Activated T-cell treated with anti-CD3 and anti-CD28 coated beads for 48 hours (primary cell): ENCODE results near the gene ZNF768.
"Not testable (repeated sequence)": the region's sequence is repeated elsewhere in the genome, so short reads cannot be mapped to it uniquely, and the experiment has no call there.

Source experiments
- DNase-seq: peaks from one replicate; pipeline ENCODE4 v3.0.0-alpha.2; 2020; ENCODE audit warnings: low read depth

ZNF768 gene

DNA sequence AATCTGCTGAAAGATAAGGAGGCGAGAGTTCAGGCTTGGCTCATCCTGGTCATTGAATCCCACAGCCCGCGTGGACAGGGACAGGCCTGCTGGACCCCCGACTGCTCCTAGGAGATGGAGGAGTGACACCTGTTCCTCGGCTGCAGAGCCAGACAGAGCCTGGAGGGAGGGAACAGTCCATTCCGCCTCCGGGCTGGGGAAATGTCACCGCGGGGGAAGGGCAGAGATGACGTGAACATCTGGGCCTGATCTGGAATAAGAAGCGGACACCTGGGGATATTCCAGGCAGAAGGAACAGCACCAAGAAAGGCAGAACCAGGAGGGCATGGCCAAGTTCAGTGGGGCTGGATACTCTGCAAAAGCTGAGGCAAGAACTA is 6.8 kb upstream of the ZNF768 start:
- DNase-seq, result no peak

DNA sequence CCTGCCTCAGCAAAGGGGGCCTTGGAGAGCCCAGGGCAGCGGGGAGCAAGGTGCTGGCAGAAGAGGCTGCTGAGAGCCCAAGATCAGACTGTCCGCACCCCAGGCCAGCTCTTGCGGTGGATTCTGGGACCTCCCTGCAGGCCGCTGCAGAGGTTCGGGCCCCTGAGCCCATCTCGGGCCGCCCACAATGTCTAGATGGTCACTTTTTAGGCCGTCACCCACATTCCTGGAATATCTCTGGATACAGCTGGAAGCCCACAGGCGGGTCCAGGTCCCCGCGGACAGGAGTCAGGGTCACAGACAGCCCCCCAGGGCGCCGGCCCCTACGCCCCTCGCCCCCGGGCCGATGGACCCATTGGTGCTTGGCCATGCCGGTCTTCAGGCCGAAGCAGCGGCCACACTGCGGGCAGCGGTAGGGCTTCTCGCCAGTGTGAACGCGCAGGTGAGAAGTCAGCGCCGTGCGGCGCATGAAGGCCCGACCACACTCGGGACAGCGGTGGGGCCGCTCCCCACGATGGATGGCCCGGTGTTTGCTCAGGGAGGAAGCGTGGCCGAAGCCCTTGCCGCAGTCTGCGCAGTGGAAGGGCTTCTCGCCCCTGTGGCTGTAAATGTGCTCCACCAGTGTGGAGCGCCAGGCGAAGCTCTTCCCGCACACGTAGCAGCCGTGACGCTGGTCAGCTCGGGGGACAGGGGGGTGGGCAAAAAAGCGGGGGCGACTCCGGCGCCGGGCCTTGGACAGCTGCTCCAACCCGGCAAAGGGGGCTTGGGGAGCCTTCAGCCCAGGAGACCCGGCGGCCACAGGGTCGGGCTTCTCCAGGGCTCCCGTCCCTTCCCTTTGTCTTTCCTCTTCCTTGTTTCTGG is 6.1 kb upstream of the ZNF768 start:
- no peak for DNase-seq

GRCh38 chr16:30530163-30531037 is 4.0 kb upstream of the ZNF768 start:
- DNase-seq, result no peak

GRCh38 chr16:30528799-30529457 is 2.6 kb upstream of the ZNF768 start:
- DNase-seq, result no peak

- no peak for DNase-seq
These were observed 1.3 kb upstream of the ZNF768 start for GRCh38 chr16:30527635-30528178.

DNA sequence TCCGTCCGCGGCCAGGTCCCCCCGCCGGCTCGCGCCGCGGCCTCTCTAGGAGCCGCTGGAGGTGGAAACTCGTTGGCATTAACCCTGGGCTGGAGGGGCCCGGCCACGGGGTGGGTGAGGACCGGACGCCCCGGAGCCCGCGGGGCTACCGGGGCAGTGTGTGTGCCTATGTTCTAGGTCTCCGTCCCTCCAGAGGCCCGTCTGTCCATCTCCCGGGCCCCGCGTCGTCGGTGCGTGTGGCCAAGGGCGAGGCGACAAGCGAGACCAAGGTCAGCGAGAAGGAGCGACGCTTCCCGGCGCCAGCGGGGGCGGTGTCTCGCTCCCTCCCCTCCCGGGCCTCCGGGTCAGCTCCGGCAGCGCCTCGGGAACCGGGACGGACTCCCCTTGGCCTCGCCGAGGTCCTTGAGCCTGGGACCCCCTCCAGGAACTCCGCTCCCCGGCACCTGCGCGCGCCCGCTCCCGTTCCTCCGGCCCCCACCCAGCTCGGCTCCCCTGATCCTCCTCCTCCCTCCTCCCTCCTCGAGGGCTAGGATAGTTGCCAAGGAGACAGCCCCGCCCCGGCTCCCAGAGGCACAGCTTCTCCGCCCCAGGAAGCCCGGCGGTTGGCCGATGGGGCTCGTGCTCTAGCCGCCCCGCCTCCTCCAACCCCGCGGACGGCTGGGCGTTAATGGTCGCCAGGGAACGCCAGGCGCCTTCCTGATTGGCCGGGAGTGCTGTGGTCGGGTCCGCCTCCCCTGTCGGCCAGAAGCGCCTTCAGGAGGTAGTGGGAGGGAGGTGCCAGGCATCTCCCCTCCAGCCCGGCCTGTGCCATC is 663 bp upstream of the ZNF768 start:
- peak; percentile 96 for DNase-seq

GRCh38 chr16:30525844-30526136 is 576 bp downstream of the ZNF768 start:
- no peak for DNase-seq

GRCh38 chr16:30524575-30525568 is 1.5 kb downstream of the ZNF768 start:
- DNase-seq, result no peak

- DNase-seq, result no peak
These were observed 2.4 kb downstream of the ZNF768 start for GRCh38 chr16:30523768-30524574.

DNA sequence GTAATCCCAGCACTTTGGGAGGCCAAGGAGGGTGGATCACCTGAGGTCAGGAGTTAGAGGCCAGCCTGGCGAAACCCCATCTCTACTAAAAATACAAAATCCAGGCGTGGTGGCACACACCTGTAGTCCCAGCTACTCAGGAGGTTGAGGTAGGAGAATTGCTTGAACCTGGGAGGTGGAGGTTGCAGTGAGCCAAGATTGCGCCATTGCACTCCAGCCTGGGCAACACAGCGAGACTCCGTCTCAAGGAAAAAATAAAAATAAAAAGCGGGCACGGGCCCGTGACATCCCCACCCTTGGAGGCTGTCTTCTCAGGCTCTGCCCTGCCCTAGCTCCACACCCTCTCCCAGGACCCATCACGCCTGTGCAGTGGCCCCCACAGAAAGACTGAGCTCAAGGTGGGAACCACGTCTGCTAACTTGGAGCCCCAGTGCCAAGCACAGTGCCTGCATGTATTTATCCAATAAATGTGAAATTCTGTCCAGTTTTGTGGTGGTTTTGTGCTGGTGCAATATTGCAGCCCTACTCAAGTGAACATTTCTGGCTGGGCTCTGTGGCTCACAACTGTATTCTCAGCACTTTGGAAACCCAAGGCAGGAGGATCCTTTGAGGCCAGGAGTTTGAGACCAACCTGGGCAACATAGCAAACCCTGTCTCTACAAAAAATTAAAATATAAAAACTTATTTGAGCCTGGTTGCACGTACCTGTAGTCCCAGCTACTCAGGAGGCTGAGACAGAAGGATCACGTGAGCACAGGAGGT is 3.5 kb downstream of the ZNF768 start:
- not testable (repeated sequence) for DNase-seq

- DNase-seq, result no peak
These were observed 4.3 kb downstream of the ZNF768 start for GRCh38 chr16:30521873-30522641.

- no peak for DNase-seq
These were observed 4.9 kb downstream of the ZNF768 start for GRCh38 chr16:30521476-30521872.

GRCh38 chr16:30519120-30520049 is 7.0 kb downstream of the ZNF768 start:
- no peak for DNase-seq

GRCh38 chr16:30518552-30518951 is 7.8 kb downstream of the ZNF768 start:
- DNase-seq, result no peak

DNA sequence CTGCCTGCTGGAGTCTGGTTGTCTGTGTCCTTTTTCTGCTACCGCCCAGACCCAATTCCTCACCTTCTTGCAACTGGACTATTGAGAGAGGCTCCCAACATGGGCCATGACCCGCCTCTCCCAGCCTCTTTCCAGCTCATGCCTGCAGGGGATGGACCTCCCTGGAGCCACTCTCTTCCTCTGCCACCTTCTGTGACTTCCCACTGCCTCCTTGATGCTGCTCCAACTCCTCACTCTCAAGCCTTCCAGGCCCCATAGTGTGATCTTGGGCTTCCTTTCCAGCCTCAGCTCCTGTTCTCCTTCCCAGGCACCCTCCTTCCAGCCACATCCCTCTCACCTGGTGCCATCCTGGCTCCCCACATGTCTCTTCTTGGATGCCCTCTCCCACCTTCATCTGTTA is 11.1 kb downstream of the ZNF768 start:
- no peak for DNase-seq

GRCh38 chr16:30511509-30511908 is 14.9 kb downstream of the ZNF768 start:
- DNase-seq, result no peak
